Liver (tissue), 3 donors: ENCODE measurements around the gene C19orf67.

Experiments
- ATF3 ChIP-seq: IDR thresholded peaks from 2 replicates; pipeline ENCODE4 v1.6.1; 2016; ENCODE audit warnings: antibody characterized with exemption
- CTCF ChIP-seq: fragments of 150-350 bp; IDR thresholded peaks from 2 replicates; pipeline ENCODE4 v1.5.1; 2017; ENCODE audit warnings: improper control_type of control experiment, low read depth, low read length; ENCODE audit not compliant: missing input control
- HNF4A ChIP-seq, 2 donors: conservative IDR thresholded peaks; 2 replicates each; pipeline ENCODE4 v1.6.1; 2016; ENCODE audit warnings: antibody characterized with exemption in 2 of 2, mild to moderate bottlenecking in 2 of 2
- JUND ChIP-seq, 2 donors: IDR thresholded peaks; 2 replicates each; pipeline ENCODE4 v1.6.1; 2016; ENCODE audit warnings: antibody characterized with exemption in 2 of 2
- MAX ChIP-seq: IDR thresholded peaks from 2 replicates; pipeline ENCODE4 v1.6.1; 2016; ENCODE audit warnings: antibody characterized with exemption
- RAD21 ChIP-seq, 2 donors: IDR thresholded peaks; 2 replicates each; pipeline ENCODE4 v1.6.1; 2016; ENCODE audit warnings: antibody characterized with exemption in 2 of 2, mild to moderate bottlenecking in 2 of 2
- REST ChIP-seq: IDR thresholded peaks from 2 replicates; pipeline ENCODE4 v1.6.1; 2016; ENCODE audit warnings: antibody characterized with exemption, mild to moderate bottlenecking
- TAF1 ChIP-seq: conservative IDR thresholded peaks from 2 replicates; pipeline ENCODE4 v1.6.1; 2016; ENCODE audit warnings: antibody characterized with exemption, mild to moderate bottlenecking
- ZBTB33 ChIP-seq: IDR thresholded peaks from 2 replicates; pipeline ENCODE4 v1.6.1; 2016; ENCODE audit warnings: antibody characterized with exemption
- donor health status: healthy.
- donor health status: healthy.

GRCh38 chr19:14101003-14101545 is 15.5 kb upstream of the C19orf67 start:
- TF ChIP-seq CTCF, result no peak
- no peak for TF ChIP-seq TAF1
- no peak for TF ChIP-seq HNF4A (conservative IDR thresholded peaks at IDR 0.05)
- TF ChIP-seq ATF3, result no peak
- no peak for TF ChIP-seq MAX
- TF ChIP-seq ZBTB33, result no peak
- no peak for TF ChIP-seq RAD21 (IDR thresholded peaks at IDR 0.05)
- TF ChIP-seq JUND (IDR thresholded peaks at IDR 0.05), result no peak
- no peak for TF ChIP-seq REST
